Sigmoid colon (tissue), 7 donors: ENCODE results near the gene STK39. TPM values are rescaled to one million over a fixed set of nuclear protein-coding genes. Genes with fewer than 3 reads are reported as not detected.

Experiments
- DNase-seq: peaks from one replicate; pipeline ENCODE4 v3.0.0-alpha.2; 2019
- H3K27ac ChIP-seq, 4 donors: fragments of 200-600 bp; sonication (generic); one replicate each; pipeline ENCODE4 v1.5.1; 2016 to 2019; ENCODE audit warnings: mild to moderate bottlenecking in 1 of 4
- H3K27me3 ChIP-seq, 3 donors: fragments of 200-600 bp; sonication (generic); one replicate each; pipeline ENCODE4 v1.5.1; 2019; ENCODE audit warnings: mild to moderate bottlenecking in 1 of 3
- H3K36me3 ChIP-seq, 4 donors: fragments of 200-600 bp; sonication (generic); one replicate each; pipeline ENCODE4 v1.5.1; 2016 to 2019
- H3K4me1 ChIP-seq, 4 donors: fragments of 200-600 bp; sonication (generic); one replicate each; pipeline ENCODE4 v1.5.1; 2017 to 2019
- H3K4me3 ChIP-seq, 4 donors: fragments of 200-600 bp; sonication (generic); one replicate each; pipeline ENCODE4 v1.5.1; 2017 to 2019; ENCODE audit warnings: mild to moderate bottlenecking in 2 of 4, moderate library complexity in 1 of 4
- H3K9me3 ChIP-seq, 4 donors: fragments of 200-600 bp in 3 of 4; sonication (generic) in 3 of 4; one replicate each; pipeline versions ENCODE4 v1.5.1 to v1.6.1; 2013 to 2019
- EP300 ChIP-seq, 4 donors: sonication (generic); formaldehyde crosslinking; IDR thresholded peaks; one replicate each; pipeline ENCODE4 v1.6.1; 2017; ENCODE audit warnings: antibody characterized with exemption in 4 of 4
- POLR2A ChIP-seq, 2 donors: fragments of 450-650 bp; IDR thresholded peaks; one replicate each; pipeline ENCODE4 v1.6.1; 2016; ENCODE audit warnings: antibody characterized with exemption in 2 of 2, mild to moderate bottlenecking in 2 of 2, moderate library complexity in 2 of 2
- POLR2AphosphoS5 ChIP-seq, 4 donors: sonication (generic); formaldehyde crosslinking; IDR thresholded peaks; one replicate each; pipeline ENCODE4 v1.6.1; 2017; ENCODE audit warnings: antibody characterized with exemption in 4 of 4
- WGBS, 2 donors: extraction: QIAGEN DNeasy Blood & Tissue Kit; methylation state at CpG; one replicate each; pipeline ENCODE4 v1.1.7; 2013; 5-methylcytosine and 5-hydroxymethylcytosine counted together
- intact Hi-C: fragments of 100-400 bp; cut with DNase I; formaldehyde crosslinking; loops from one replicate; pipeline ENCODE4 v1.15.1; 2023
- polyA plus RNA-seq, 3 donors: library from polyadenylated mRNA; stranded (reverse); fragments of 200-250 nt; gene quantifications; one replicate each; pipeline ENCODE4 v1.2.3, GENCODE V29; 2013
- total RNA-seq, 4 donors: library from RNA; depleted of rRNA; stranded (reverse); fragments of >200 nt; gene quantifications; one replicate each; pipeline ENCODE4 v1.1.0, GENCODE V29; 2016
- TF ChIP-seq, protein P1 (sequence below), 4 experiments: fragments of 450-650 bp in 3 of 4; fragments of 200-600 bp in 1 of 4; IDR thresholded peaks; one replicate each; pipeline ENCODE4 v1.5.1; 2016 to 2019; ENCODE audit warnings: antibody characterized with exemption in 4 of 4, mild to moderate bottlenecking in 3 of 4, moderate library complexity in 2 of 4
- donor health status: healthy with polysubstance abuse.
- donor health status: Bipolar disorder and iron deficiency.
- donor health status: healthy.

Gene STK39
- total and polyA plus RNA-seq, 7 donors, result 13.4 to 44.9 (median 24.1) TPM

DNA sequence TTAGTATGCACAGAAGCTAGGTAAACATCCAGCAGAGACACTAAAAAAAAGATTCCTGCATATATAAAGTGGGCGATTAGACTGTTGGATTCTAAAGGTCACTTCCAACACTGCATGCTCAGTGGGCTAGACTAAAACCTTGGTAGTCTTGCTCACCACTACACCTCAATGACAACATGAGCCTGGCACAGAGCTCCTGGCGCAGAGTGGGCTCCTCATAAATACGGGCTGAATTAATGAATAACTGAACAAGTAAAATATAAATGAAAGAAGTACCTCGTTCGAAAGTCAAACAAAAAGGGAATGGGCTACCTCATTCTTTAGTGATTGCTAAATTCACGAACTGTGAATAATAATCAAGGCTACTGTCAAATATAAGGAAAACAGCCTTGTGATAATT lies 185.3 kb downstream of the STK39 start:
- peaks cover 0 to 5% (median 0%) of the 10 kb centered on the region in 4 donors for H3K36me3 ChIP-seq
- no peak for TF ChIP-seq EP300 (IDR thresholded peaks at IDR 0.05)
- TF ChIP-seq, protein P1, sequence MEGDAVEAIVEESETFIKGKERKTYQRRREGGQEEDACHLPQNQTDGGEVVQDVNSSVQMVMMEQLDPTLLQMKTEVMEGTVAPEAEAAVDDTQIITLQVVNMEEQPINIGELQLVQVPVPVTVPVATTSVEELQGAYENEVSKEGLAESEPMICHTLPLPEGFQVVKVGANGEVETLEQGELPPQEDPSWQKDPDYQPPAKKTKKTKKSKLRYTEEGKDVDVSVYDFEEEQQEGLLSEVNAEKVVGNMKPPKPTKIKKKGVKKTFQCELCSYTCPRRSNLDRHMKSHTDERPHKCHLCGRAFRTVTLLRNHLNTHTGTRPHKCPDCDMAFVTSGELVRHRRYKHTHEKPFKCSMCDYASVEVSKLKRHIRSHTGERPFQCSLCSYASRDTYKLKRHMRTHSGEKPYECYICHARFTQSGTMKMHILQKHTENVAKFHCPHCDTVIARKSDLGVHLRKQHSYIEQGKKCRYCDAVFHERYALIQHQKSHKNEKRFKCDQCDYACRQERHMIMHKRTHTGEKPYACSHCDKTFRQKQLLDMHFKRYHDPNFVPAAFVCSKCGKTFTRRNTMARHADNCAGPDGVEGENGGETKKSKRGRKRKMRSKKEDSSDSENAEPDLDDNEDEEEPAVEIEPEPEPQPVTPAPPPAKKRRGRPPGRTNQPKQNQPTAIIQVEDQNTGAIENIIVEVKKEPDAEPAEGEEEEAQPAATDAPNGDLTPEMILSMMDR (IDR thresholded peaks at IDR 0.05), result no peak
- no peak for TF ChIP-seq POLR2AphosphoS5 (IDR thresholded peaks at IDR 0.05)

DNA sequence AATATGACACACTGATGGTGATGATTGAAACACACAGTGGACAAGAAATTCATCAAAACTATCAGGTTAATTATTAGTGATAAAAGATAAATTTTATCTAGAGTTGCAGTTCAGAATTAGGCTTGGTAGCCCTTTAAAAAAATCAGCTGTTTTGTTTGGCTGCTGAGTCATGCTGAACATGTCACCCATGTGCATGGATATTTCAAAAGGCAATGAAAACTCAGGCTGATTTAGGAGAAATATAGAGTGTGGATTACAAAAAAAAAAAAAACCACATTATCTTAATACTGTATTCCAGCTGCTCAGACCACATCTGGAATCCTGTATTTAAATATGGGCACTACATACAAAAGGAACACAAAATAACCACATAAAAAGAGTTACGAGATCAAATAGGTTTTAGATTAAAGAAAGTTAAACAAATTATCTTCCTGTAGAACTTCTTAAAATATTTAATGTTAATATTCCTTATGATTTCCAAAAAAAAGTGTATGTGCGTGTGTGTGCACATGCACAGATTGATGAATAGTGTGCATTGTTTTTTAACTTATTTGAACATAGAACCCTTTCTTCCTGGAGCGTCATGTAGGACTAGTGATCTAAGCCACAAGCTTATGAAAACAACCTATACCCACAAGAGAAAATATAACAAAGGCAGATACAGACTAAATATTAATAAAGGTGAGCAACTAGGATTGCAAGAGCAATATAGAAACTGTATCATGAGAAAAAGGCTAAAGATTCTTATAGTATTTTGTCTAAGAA lies 186.2 kb downstream of the STK39 start:
- TF ChIP-seq, protein P1 (IDR thresholded peaks at IDR 0.05), result no peak
- TF ChIP-seq POLR2A (IDR thresholded peaks at IDR 0.05) (no peak), POLR2AphosphoS5 (IDR thresholded peaks at IDR 0.05) (no peak), EP300 (IDR thresholded peaks at IDR 0.05) (no peak)
- no peak for DNase-seq
- Histone ChIP-seq H3K4me1 (peaks cover 0 to 9% (median 0%) of the 10 kb centered on the region in 4 donors), H3K27ac (no peak overlapping the region), H3K36me3 (peaks cover 0 to 5% (median 0%) of the 10 kb centered on the region in 4 donors), H3K4me3 (no peak overlapping the region), H3K9me3 (no peaks in the 10 kb centered on the region), H3K27me3 (no peaks in the 10 kb centered on the region)
- intact Hi-C loops, result no loop called here
- WGBS, 2 donors, result 89 to 98% methylated on average over 3 of the region's 3 CpGs

More for the DNA sequence above, 185.3 kb downstream of the STK39 start:
- 86 to 91% methylated on average over 6 of the region's 6 CpGs for WGBS, 2 donors
- intact Hi-C loops, result no loop called here
- no peaks in the 10 kb centered on the region for H3K27me3 ChIP-seq
- no peak overlapping the region for H3K27ac ChIP-seq
- H3K9me3 ChIP-seq, result no peaks in the 10 kb centered on the region
- no peak overlapping the region for H3K4me3 ChIP-seq
- peaks cover 0 to 9% (median 0%) of the 10 kb centered on the region in 4 donors for H3K4me1 ChIP-seq
- no peak for DNase-seq

DNA sequence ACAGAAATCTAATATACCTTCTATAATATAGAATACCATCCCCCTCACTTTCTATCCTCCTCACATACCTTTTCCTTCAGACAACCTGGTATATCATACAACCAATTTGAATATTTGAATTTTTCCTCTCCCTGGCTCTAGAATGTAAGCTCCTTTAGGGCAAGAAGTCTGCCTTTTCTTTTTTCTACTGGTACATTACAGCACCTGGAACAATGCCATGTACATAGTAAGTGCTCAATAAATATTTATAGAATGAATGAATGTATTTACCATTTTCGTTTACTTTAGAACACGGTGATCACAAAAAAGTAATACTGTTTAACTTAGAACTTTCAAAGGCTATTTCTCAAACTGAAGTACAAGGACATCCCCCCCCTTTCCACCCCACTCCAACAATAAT lies 187.6 kb downstream of the STK39 start:
- no peak overlapping the region for H3K4me3 ChIP-seq
- H3K27ac ChIP-seq, result no peak overlapping the region
- intact Hi-C loops, result no loop called here
- peaks cover 0 to 5% (median 0%) of the 10 kb centered on the region in 4 donors for H3K36me3 ChIP-seq
- no peaks in the 10 kb centered on the region for H3K27me3 ChIP-seq
- DNase-seq, result no peak
- TF ChIP-seq POLR2A (IDR thresholded peaks at IDR 0.05), result no peak
- no peak for TF ChIP-seq EP300 (IDR thresholded peaks at IDR 0.05)
- TF ChIP-seq, protein P1 (IDR thresholded peaks at IDR 0.05), result no peak
- TF ChIP-seq POLR2AphosphoS5 (IDR thresholded peaks at IDR 0.05), result no peak
- WGBS, 2 donors, result 68 to 74% methylated on average over 2 of the region's 2 CpGs
- no peaks in the 10 kb centered on the region for H3K9me3 ChIP-seq
- H3K4me1 ChIP-seq, result peaks cover 0 to 8% (median 0%) of the 10 kb centered on the region in 4 donors

DNA sequence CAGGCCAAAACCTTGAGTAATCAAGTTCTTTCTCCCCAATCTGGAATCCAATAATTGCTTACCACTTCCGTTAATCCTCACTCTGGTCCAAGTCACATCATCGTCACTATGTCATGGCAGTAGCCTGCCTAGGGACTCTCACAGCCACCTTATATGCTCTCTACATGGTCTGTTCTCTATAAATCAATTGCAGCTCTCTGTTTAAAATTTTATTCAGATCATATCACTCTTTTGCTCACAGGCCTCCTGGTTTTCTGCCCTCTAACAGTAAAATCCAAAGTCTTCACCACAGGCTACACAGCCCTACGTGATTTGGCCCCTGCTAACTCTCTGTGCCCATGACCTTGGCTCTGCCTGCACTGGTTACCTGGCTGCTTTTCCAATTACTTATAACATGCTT lies 188.7 kb downstream of the STK39 start:
- intact Hi-C loops, result no loop called here
- H3K36me3 ChIP-seq, result peaks cover 0 to 5% (median 0%) of the 10 kb centered on the region in 4 donors
- no peak overlapping the region for H3K4me3 ChIP-seq
- no peak overlapping the region for H3K27ac ChIP-seq
- no peaks in the 10 kb centered on the region for H3K4me1 ChIP-seq
- TF ChIP-seq EP300 (IDR thresholded peaks at IDR 0.05), result no peak
- TF ChIP-seq POLR2A (IDR thresholded peaks at IDR 0.05), result no peak
- TF ChIP-seq POLR2AphosphoS5 (IDR thresholded peaks at IDR 0.05), result no peak
- TF ChIP-seq, protein P1 (IDR thresholded peaks at IDR 0.05), result no peak
- no peaks in the 10 kb centered on the region for H3K9me3 ChIP-seq
- no peaks in the 10 kb centered on the region for H3K27me3 ChIP-seq
- no peak for DNase-seq
- WGBS, 2 donors, result 96 to 97% methylated on average over 3 of the region's 3 CpGs
